Ovary (tissue), 9 donors: Measurements from ENCODE around the gene ZNF566. TPM values are rescaled to one million over a fixed set of nuclear protein-coding genes. Genes with fewer than 3 reads are reported as not detected.

Experiments used
- DNase-seq, 5 donors: peaks; one replicate each; pipeline ENCODE4 v3.0.0-alpha.2; 2019 to 2020
- H3K27ac ChIP-seq, 2 donors: fragments of 200-600 bp; one replicate each; pipeline versions ENCODE4 v1.5.1 to v1.8.0; 2019 to 2022
- H3K27me3 ChIP-seq: fragments of 200-600 bp; one replicate; pipeline ENCODE4 v1.8.0; 2022
- H3K36me3 ChIP-seq: fragments of 200-600 bp; sonication (generic); one replicate; pipeline ENCODE4 v1.5.1; 2019
- H3K4me1 ChIP-seq: one replicate; pipeline ENCODE4 v1.8.1; 2013; ENCODE audit warnings: mild to moderate bottlenecking, moderate library complexity; ENCODE audit not compliant: insufficient read depth
- H3K4me3 ChIP-seq: fragments of 200-600 bp; sonication (generic); one replicate; pipeline ENCODE4 v1.5.1; 2017
- H3K9me3 ChIP-seq, 2 donors: fragments of 200-600 bp in 1 of 2; sonication (generic) in 1 of 2; one replicate each; pipeline versions ENCODE4 v1.5.1 to v1.8.1; 2013 to 2019; ENCODE audit warnings: mild to moderate bottlenecking in 1 of 2, moderate library complexity in 1 of 2
- EP300 ChIP-seq: sonication (generic); formaldehyde crosslinking; IDR thresholded peaks from one replicate; pipeline ENCODE4 v1.6.1; 2017; ENCODE audit warnings: antibody characterized with exemption
- POLR2A ChIP-seq: fragments of 450-650 bp; IDR thresholded peaks from one replicate; pipeline ENCODE4 v1.6.1; 2017; ENCODE audit warnings: antibody characterized with exemption, mild to moderate bottlenecking, moderate library complexity
- WGBS, 3 donors: extraction: QIAGEN DNeasy Blood & Tissue Kit in 1 of 3; methylation state at CpG; one replicate each; pipeline versions ENCODE4 v1.1.5 to v1.1.7; 2013 to 2017; 5-methylcytosine and 5-hydroxymethylcytosine counted together
- intact Hi-C, 4 donors: fragments of 100-400 bp; cut with DNase I; formaldehyde crosslinking; loops; one replicate each; pipeline versions ENCODE4 v1.11.0 to v1.15.1; 2022 to 2023
- polyA plus RNA-seq, 2 donors: library from polyadenylated mRNA; stranded (reverse); fragments of 200-250 nt in 1 of 2; fragments of 350-450 nt in 1 of 2; fragmentation: Illumina TruSeq in 1 of 2; extraction: RNeasy Lipid Tissue Mini Kit (QIAGEN cat#74804) in 1 of 2; gene quantifications; one replicate each; pipeline ENCODE4 v1.2.3, GENCODE V29; 2013 to 2014
- total RNA-seq, 7 donors: library from RNA; depleted of rRNA in 2 of 7; stranded (reverse); fragments of >200 nt in 2 of 7; fragmentation: NEBNext Ultra II Directional in 3 of 7; extraction: Animal tissue kit (Norgen Biotek cat#: 25700) in 3 of 7; gene quantifications; one replicate each; pipeline versions ENCODE4 v1.1.0 to v1.2.4, GENCODE V29; 2016 to 2023
- TF ChIP-seq, protein P1 (sequence below), 3 donors: fragments of 450-650 bp in 2 of 3; fragments of 200-600 bp in 1 of 3; IDR thresholded peaks; one replicate each; pipeline versions ENCODE4 v1.5.1 to v1.8.0; 2016 to 2022; ENCODE audit warnings: antibody characterized with exemption in 3 of 3, mild to moderate bottlenecking in 1 of 3
- donor health status: DM: no; HTN: no; CAD: no; lungs with moderate emphysema.
- donor health status: DM: no; HTN: no; CAD: no.
- donor health status: Bipolar disorder and iron deficiency.
- donor health status: DM: yes; HTN: yes; CAD: no.
- donor health status: DM: no; HTN: no; CAD: no.
- donor health status: DM: yes; HTN: yes; CAD: no.

ZNF566 gene
- total and polyA plus RNA-seq, 9 donors = 6.1 to 22.0 (median 15.7) TPM

DNA sequence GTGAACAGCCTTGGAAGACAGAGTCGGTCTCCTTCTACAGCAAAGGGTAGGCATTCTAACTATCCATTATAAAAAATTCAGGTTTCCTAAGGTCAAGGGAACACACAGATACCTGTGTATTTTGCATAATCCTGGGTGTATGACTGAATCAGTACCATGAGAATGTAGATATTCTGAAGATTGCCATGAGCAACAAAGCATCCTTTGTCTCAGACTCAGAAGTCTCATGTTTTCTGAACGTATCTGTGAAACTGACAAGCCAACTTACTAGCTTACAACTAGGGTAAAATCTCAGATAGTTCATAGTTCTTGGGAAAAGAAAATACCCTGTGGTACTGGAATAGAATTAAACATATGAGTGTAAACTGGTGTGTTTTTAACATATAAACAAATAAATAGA, 6.5 kb downstream of the ZNF566 start:
- 97 to 98% (median 97%) methylated on average over 2 of the region's 2 CpGs for WGBS, 3 donors
- intact Hi-C loops = no loop called here
- no peaks in the 10 kb centered on the region for H3K36me3 ChIP-seq

DNA sequence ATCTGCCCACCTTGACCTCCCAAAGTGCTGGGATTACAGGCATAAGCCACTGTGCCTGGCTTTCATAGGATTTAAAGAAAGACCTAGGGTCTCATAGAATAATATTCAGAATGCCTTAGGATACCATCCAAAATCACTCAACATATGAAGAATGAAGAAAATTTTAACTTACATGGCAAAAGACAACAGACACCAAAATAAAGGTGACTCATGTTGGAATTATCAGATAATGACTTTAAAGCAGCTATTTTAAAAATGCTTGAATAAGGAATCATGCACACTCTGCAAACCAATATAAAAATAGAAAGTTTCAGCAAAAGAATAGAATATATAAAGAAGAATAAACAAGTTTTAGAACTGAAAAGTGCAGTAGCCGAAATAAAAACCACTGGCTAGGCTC, 29.3 kb downstream of the ZNF566 start:
- H3K9me3 ChIP-seq = peaks cover 0 to 10% of the 10 kb centered on the region in 2 donors
- H3K27ac ChIP-seq = no peak overlapping the region
- H3K36me3 ChIP-seq = no peaks in the 10 kb centered on the region
- H3K4me3 ChIP-seq = no peak overlapping the region
- intact Hi-C loops = no loop called here
- no peaks in the 10 kb centered on the region for H3K27me3 ChIP-seq
- WGBS, 3 donors = 93 to 98% (median 97%) methylated on average over 1 of the region's 1 CpG
- H3K4me1 ChIP-seq = no peaks in the 10 kb centered on the region
- no peak for DNase-seq
- TF ChIP-seq, protein P1, sequence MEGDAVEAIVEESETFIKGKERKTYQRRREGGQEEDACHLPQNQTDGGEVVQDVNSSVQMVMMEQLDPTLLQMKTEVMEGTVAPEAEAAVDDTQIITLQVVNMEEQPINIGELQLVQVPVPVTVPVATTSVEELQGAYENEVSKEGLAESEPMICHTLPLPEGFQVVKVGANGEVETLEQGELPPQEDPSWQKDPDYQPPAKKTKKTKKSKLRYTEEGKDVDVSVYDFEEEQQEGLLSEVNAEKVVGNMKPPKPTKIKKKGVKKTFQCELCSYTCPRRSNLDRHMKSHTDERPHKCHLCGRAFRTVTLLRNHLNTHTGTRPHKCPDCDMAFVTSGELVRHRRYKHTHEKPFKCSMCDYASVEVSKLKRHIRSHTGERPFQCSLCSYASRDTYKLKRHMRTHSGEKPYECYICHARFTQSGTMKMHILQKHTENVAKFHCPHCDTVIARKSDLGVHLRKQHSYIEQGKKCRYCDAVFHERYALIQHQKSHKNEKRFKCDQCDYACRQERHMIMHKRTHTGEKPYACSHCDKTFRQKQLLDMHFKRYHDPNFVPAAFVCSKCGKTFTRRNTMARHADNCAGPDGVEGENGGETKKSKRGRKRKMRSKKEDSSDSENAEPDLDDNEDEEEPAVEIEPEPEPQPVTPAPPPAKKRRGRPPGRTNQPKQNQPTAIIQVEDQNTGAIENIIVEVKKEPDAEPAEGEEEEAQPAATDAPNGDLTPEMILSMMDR (IDR thresholded peaks at IDR 0.05) = no peak
- TF ChIP-seq POLR2A = no peak
- no peak for TF ChIP-seq EP300

More for the DNA sequence above, 6.5 kb downstream of the ZNF566 start:
- H3K4me1 ChIP-seq = peaks cover under 1% of the 10 kb centered on the region
- H3K9me3 ChIP-seq = peaks cover 0 to 2% of the 10 kb centered on the region in 2 donors
- no peak overlapping the region for H3K27ac ChIP-seq
- H3K27me3 ChIP-seq = no peaks in the 10 kb centered on the region
- TF ChIP-seq POLR2A (no peak), EP300 (no peak)
- TF ChIP-seq, protein P1 (IDR thresholded peaks at IDR 0.05) = no peak
- DNase-seq = no peak
- no peak overlapping the region for H3K4me3 ChIP-seq

DNA sequence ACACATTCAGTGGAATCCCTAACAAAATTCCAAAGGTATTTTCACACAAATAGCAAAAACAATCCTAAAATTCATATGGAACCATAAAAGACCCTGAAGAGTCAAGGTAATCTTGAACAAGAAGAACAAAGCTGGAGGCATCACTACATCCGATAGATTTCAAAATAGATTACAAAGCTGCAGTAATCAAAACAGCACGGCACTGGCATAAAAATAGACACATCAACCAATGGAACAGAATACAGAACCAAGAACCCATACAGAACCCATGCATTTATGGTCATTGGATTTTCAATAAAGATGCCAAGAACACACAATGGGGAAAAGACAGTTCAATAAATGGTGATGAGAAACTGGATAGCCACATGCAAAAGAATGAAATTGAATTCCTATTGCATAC, 32.5 kb downstream of the ZNF566 start:
- H3K4me1 ChIP-seq = no peaks in the 10 kb centered on the region
- WGBS, 3 donors = 94 to 99% (median 96%) methylated on average over 2 of the region's 2 CpGs
- TF ChIP-seq EP300 (no peak), POLR2A (no peak)
- TF ChIP-seq, protein P1 (IDR thresholded peaks at IDR 0.05) = no peak
- no peaks in the 10 kb centered on the region for H3K27me3 ChIP-seq
- no peak overlapping the region for H3K27ac ChIP-seq
- peaks cover 0 to 20% of the 10 kb centered on the region in 2 donors for H3K9me3 ChIP-seq
- no peak for DNase-seq
- intact Hi-C loops = no loop called here
- no peak overlapping the region for H3K4me3 ChIP-seq
- H3K36me3 ChIP-seq = no peaks in the 10 kb centered on the region

DNA sequence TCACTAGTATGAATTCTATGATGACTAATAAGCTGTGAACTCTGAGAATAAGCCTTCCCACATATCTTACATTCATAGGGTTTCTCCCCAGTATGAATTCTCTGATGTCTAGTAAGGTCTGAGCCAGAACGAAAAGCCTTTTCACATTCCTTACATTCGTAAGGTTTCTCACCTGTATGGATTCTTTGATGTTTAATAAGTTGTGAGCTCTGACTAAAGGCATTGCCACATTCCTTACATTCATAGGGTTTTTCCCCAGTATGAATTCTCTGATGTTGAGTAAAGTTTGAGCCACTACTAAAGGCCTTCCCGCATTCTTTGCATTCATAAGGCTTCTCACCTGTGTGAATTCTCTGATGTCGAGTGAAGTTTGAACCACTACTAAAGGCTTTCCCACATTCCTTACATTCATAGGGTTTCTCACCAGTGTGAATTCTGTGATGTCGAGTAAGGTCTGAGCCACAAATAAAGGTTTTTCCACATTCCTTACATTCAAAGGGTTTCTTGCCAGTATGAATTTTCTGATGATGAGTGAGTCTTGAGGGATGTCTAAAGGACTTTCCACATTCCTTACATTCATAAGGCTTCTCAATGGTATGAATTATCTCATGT, 40.2 kb downstream of the ZNF566 start:
- H3K9me3 ChIP-seq = peaks cover 3 to 42% of the 10 kb centered on the region in 2 donors
- no peaks in the 10 kb centered on the region for H3K4me1 ChIP-seq
- TF ChIP-seq, protein P1 (IDR thresholded peaks at IDR 0.05) = no peak
- no peak for TF ChIP-seq POLR2A
- H3K27me3 ChIP-seq = no peaks in the 10 kb centered on the region
- 95 to 99% (median 97%) methylated on average over 5 of the region's 5 CpGs for WGBS, 3 donors
- DNase-seq = no peak
- H3K4me3 ChIP-seq = no peak overlapping the region
- intact Hi-C loops = no loop called here
- no peak overlapping the region for H3K27ac ChIP-seq
- no peaks in the 10 kb centered on the region for H3K36me3 ChIP-seq
